ENCODE measurements around the gene ACOXL. TPM values are rescaled to one million over a fixed set of nuclear protein-coding genes. Genes with fewer than 3 reads are reported as not detected.

The ACOXL gene
- total and polyA plus RNA-seq, 2 donors (not counting 3 experiments of a cell fraction or from before 2014, with no cell fraction given) = not detected

DNA sequence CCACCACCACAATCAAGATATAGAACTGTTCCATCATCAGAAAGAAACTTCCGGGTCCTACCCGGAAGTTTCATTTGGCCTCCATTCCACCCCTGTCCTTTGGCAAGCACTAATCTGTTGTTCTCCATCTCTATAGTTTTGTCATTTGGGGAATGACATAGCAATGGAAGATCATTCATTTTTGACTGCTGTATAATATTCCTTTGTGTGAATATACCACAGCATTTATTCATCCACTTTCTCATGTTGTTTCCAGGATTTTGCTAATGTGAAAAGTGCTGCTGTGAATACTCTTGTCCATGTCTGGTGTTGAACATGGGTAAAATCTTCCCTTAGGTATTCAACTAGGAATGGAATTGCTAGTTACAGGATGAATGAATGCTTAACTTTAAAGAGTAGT lies 53.1 kb downstream of the ACOXL start:
- intact Hi-C loops (cut with micrococcal nuclease) = loop anchor here (1.0 kb wide), 1 partner anchor 12 kb away; no protein-coding TSS in a partner anchor
- Histone ChIP-seq H3K4me2 (ENCODE audit: insufficient read depth, low read length) (no peak overlapping the region), H3K9ac (replicated peaks; ENCODE audit: extremely low read depth, insufficient read depth, low read length) (no peak overlapping the region), H4K20me1 (replicated peaks; ENCODE audit: control insufficient read depth, extremely low read depth, insufficient read depth, low read length) (no peaks in the 10 kb centered on the region), H2AFZ (ENCODE audit: low read depth, low read length) (no peak overlapping the region), H3K27ac (ENCODE audit: insufficient read depth, low read depth, low read length) (no peak overlapping the region), H3K4me3 (replicated peaks in 1 of 3; ENCODE audit: insufficient read depth in 1 of 3, low read depth in 1 of 3, low read length in 3 of 3) (no peak overlapping the region), H3K9me1 (replicated peaks; ENCODE audit: control insufficient read depth, extremely low read depth, insufficient read depth, low read length) (no peaks in the 10 kb centered on the region), H3K79me2 (ENCODE audit: control insufficient read depth, insufficient read depth, low read length) (no peaks in the 10 kb centered on the region), H3K36me3 (ENCODE audit: control insufficient read depth in 2 of 2, extremely low read depth in 1 of 2, insufficient read depth in 2 of 2, low read length in 2 of 2) (no peaks in the 10 kb centered on the region), H3K9me3 (replicated peaks; ENCODE audit: control insufficient read depth, insufficient read depth, low read length) (no peaks in the 10 kb centered on the region), H3K4me1 (ENCODE audit: control insufficient read depth, extremely low read depth, insufficient read depth, low read length) (no peaks in the 10 kb centered on the region), H3K27me3 (ENCODE audit: control insufficient read depth in 2 of 2, insufficient read depth in 2 of 2, low read length in 2 of 2) (peaks cover 12% of the 10 kb centered on the region in 2 experiments)
- TF ChIP-seq, protein P1, sequence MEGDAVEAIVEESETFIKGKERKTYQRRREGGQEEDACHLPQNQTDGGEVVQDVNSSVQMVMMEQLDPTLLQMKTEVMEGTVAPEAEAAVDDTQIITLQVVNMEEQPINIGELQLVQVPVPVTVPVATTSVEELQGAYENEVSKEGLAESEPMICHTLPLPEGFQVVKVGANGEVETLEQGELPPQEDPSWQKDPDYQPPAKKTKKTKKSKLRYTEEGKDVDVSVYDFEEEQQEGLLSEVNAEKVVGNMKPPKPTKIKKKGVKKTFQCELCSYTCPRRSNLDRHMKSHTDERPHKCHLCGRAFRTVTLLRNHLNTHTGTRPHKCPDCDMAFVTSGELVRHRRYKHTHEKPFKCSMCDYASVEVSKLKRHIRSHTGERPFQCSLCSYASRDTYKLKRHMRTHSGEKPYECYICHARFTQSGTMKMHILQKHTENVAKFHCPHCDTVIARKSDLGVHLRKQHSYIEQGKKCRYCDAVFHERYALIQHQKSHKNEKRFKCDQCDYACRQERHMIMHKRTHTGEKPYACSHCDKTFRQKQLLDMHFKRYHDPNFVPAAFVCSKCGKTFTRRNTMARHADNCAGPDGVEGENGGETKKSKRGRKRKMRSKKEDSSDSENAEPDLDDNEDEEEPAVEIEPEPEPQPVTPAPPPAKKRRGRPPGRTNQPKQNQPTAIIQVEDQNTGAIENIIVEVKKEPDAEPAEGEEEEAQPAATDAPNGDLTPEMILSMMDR (IDR thresholded peaks at IDR 0.05; ENCODE audit: extremely low read depth in 1 of 2, insufficient read depth in 1 of 2, low read depth in 1 of 2, low read length in 2 of 2) = no peak
- TF ChIP-seq EZH2 (IDR thresholded peaks at IDR 0.05; ENCODE audit: borderline replicate concordance, low read depth, low read length, severe bottlenecking) (no peak), POLR2A (IDR thresholded peaks at IDR 0.05; ENCODE audit: low read depth, low read length) (no peak), MYC (IDR thresholded peaks at IDR 0.05; ENCODE audit: low read depth, low read length) (no peak), JUN (IDR thresholded peaks at IDR 0.05; ENCODE audit: borderline replicate concordance, insufficient read depth, insufficient read length, low read depth) (no peak), GATA2 (IDR thresholded peaks at IDR 0.05; ENCODE audit: insufficient read depth, insufficient read length, low read depth, low read length) (no peak), FOS (IDR thresholded peaks at IDR 0.05; ENCODE audit: borderline replicate concordance, insufficient read depth, low read length) (no peak), POLR2AphosphoS5 (IDR thresholded peaks at IDR 0.05; ENCODE audit: insufficient read depth, low read depth, low read length) (no peak)
- TF ChIP-seq, protein P2, sequence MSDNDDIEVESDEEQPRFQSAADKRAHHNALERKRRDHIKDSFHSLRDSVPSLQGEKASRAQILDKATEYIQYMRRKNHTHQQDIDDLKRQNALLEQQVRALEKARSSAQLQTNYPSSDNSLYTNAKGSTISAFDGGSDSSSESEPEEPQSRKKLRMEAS (IDR thresholded peaks at IDR 0.05; ENCODE audit: insufficient read depth, insufficient read length) = no peak
- CTCF ChIA-PET = no interaction called here
- BruUV-seq (replicated peaks) = no TSS peak
- DNase-seq (ENCODE audit: low read depth, low spot score) = no peak
- POLR2A ChIA-PET = no interaction called here
- FAIRE-seq = no peak
- dilution Hi-C loops (cut with MboI; ENCODE audit: extremely low pct_ligation_motif_present, low sequenced_read_pairs) = no loop called here
